Left kidney (tissue), 2 donors: Measurements from ENCODE around the gene IL16. TPM values are rescaled to one million over a fixed set of nuclear protein-coding genes. Genes with fewer than 3 reads are reported as not detected.

Experiments used
- DNase-seq: peaks from one replicate; pipeline ENCODE4 v3.0.0-alpha.2; 2013
- polyA plus RNA-seq: library from polyadenylated mRNA; unstranded; fragments of 120-200 nt; gene quantifications from one replicate; pipeline ENCODE4 v1.2.1, GENCODE V29; 2013; ENCODE audit not compliant: insufficient read length

Gene IL16
- polyA plus RNA-seq, 1 donor, result 4.9 TPM

GRCh38 chr15:81174125-81174791 lies 22.4 kb upstream of the IL16 start:
- DNase-seq, result no peak

- DNase-seq, result no peak
These were observed 21.8 kb upstream of the IL16 start for GRCh38 chr15:81174792-81175327.

GRCh38 chr15:81175496-81175895 lies 21.2 kb upstream of the IL16 start:
- DNase-seq, result no peak

- DNase-seq, result no peak
These were observed 20.3 kb upstream of the IL16 start for GRCh38 chr15:81176291-81176893.

GRCh38 chr15:81178365-81178764 lies 18.3 kb upstream of the IL16 start:
- DNase-seq, result no peak

GRCh38 chr15:81181220-81181619 lies 15.5 kb upstream of the IL16 start:
- no peak for DNase-seq

- DNase-seq, result no peak
These were observed 14.5 kb upstream of the IL16 start for GRCh38 chr15:81182031-81182755.

GRCh38 chr15:81182756-81183438 lies 13.8 kb upstream of the IL16 start:
- DNase-seq, result no peak

- no peak for DNase-seq
These were observed 13.3 kb upstream of the IL16 start for GRCh38 chr15:81183439-81183775.

- no peak for DNase-seq
These were observed 12.5 kb upstream of the IL16 start for GRCh38 chr15:81184188-81184587.

GRCh38 chr15:81185631-81186295 lies 10.9 kb upstream of the IL16 start:
- no peak for DNase-seq

- DNase-seq, result no peak
These were observed 8.3 kb upstream of the IL16 start for GRCh38 chr15:81188354-81188753.

- no peak for DNase-seq
These were observed 6.9 kb upstream of the IL16 start for GRCh38 chr15:81189583-81190283.

- no peak for DNase-seq
These were observed 5.7 kb upstream of the IL16 start for GRCh38 chr15:81190922-81191507.

GRCh38 chr15:81191701-81192100 lies 5.0 kb upstream of the IL16 start:
- no peak for DNase-seq

- DNase-seq, result no peak
These were observed 2.0 kb upstream of the IL16 start for GRCh38 chr15:81194723-81195122.

- no peak for DNase-seq
These were observed 1.3 kb upstream of the IL16 start for GRCh38 chr15:81195339-81195864.

- DNase-seq, result no peak
These were observed 564 bp downstream of the IL16 start for GRCh38 chr15:81197255-81197630.

- no peak for DNase-seq
These were observed 1.1 kb downstream of the IL16 start for GRCh38 chr15:81197688-81198281.

- DNase-seq, result no peak
These were observed 2.5 kb downstream of the IL16 start for GRCh38 chr15:81199031-81199779.
